HCT116 (cell line): ENCODE measurements around the gene ONECUT3. TPM values are rescaled to one million over a fixed set of nuclear protein-coding genes. Genes with fewer than 3 reads are reported as not detected.

Source experiments
- ATAC-seq: fragments of 200-7000 bp; cut with Tn5 transposase; 2 replicates; pipeline ENCODE4 v1.9.1; 2020; ENCODE audit warnings: mild to moderate bottlenecking, moderate library complexity
- BruUV-seq: library from RNA; stranded (reverse); fragments of 400-500 nt; replicated peaks from 2 replicates; lab custom pipeline; 2021; lab: Mats Ljungman, UMichigan
- CTCF ChIA-PET: fragments of 300-600 bp; sonication (Branson Sonifier 250); formaldehyde crosslinking; loops from one replicate; lab custom pipeline; 2021; ENCODE audit warnings: antibody characterized with exemption; lab: Charles Lee
- POLR2A ChIA-PET: fragments of 300-600, 350-600 bp; sonication (Branson Sonifier 250); formaldehyde crosslinking; loops from one replicate; lab custom pipeline; 2021; ENCODE audit warnings: antibody characterized with exemption; lab: Charles Lee
- RAD21 ChIA-PET, 2 experiments: fragments of 300-600 bp; sonication (Branson Sonifier 250); formaldehyde crosslinking; loops; one replicate each; lab custom pipeline; 2023; ENCODE audit warnings: low total read pairs in 2 of 2; ENCODE audit not compliant: uncharacterized antibody in 2 of 2, unreplicated experiment in 2 of 2, low non-redundant PET in 1 of 2; lab: Charles Lee
- DNase-seq: peaks from one replicate; pipeline ENCODE4 v3.0.0-alpha.2; 2010; ENCODE audit warnings: low read depth, low spot score
- H2AFZ ChIP-seq: fragments of 200-600 bp; shearing (Covaris generic), sonication (generic); 2 replicates; pipeline ENCODE4 v1.6.1; 2017; ENCODE audit warnings: low read depth, mixed run types, mixed read lengths, antibody characterized with exemption, low read length; ENCODE audit not compliant: poor library complexity, severe bottlenecking
- H3K27ac ChIP-seq: 2 replicates; pipeline ENCODE4 v1.5.1; 2012; ENCODE audit warnings: low read depth, low read length
- H3K27me3 ChIP-seq: fragments of 200-600 bp; sonication (generic); 2 replicates; pipeline ENCODE4 v1.6.1; 2016; ENCODE audit warnings: mixed run types, low read length, mixed read lengths; ENCODE audit not compliant: insufficient read depth
- H3K36me3 ChIP-seq, 2 experiments: fragments of 200-500 bp in 1 of 2; fragments of 200-600 bp in 1 of 2; sonication (Bioruptor generic) in 1 of 2; sonication (generic) in 1 of 2; 2 replicates each; pipeline versions ENCODE4 v1.5.1 to v1.6.1; 2014 to 2016; ENCODE audit warnings: low read length in 2 of 2, inconsistent platforms in 1 of 2, mixed read lengths in 1 of 2, mixed run types in 1 of 2; ENCODE audit not compliant: insufficient read depth in 2 of 2, control insufficient read depth in 1 of 2
- H3K4me1 ChIP-seq, 2 experiments: fragments of 200-600 bp in 1 of 2; sonication (generic) in 1 of 2; 2 replicates each; pipeline versions ENCODE4 v1.5.1 to v1.6.1; 2012 to 2017; ENCODE audit warnings: low read length in 2 of 2, inconsistent platforms in 1 of 2, mild to moderate bottlenecking in 1 of 2, mixed read lengths in 1 of 2, mixed run types in 1 of 2, moderate library complexity in 1 of 2; ENCODE audit not compliant: insufficient read depth in 2 of 2, control insufficient read depth in 1 of 2
- H3K4me2 ChIP-seq: fragments of 200-600 bp; sonication (generic); 2 replicates; pipeline ENCODE4 v1.6.1; 2017; ENCODE audit warnings: mixed run types, low read length, mixed read lengths
- H3K4me3 ChIP-seq, 2 experiments: fragments of 200-600 bp in 1 of 2; sonication (generic) in 1 of 2; replicated peaks in 1 of 2; 2 replicates each; pipeline ENCODE4 v1.5.1; 2011 to 2016; ENCODE audit warnings: low read length in 2 of 2, control low read depth in 1 of 2, low read depth in 1 of 2, mild to moderate bottlenecking in 1 of 2, mixed read lengths in 1 of 2, mixed run types in 1 of 2
- H3K79me2 ChIP-seq: fragments of 200-600 bp; sonication (generic); 2 replicates; pipeline ENCODE4 v1.6.1; 2017; ENCODE audit warnings: mild to moderate bottlenecking, mixed run types, low read length, moderate library complexity, mixed read lengths; ENCODE audit not compliant: insufficient read depth
- H3K9ac ChIP-seq: fragments of 200-600 bp; sonication (generic); 2 replicates; pipeline ENCODE4 v1.6.1; 2016; ENCODE audit warnings: low read length, mixed read lengths
- H3K9me2 ChIP-seq: fragments of 200-600 bp; sonication (generic), shearing (Covaris generic); 2 replicates; pipeline ENCODE4 v1.6.1; 2017; ENCODE audit warnings: mixed run types, mild to moderate bottlenecking, moderate library complexity; ENCODE audit not compliant: insufficient read depth
- H3K9me3 ChIP-seq, 2 experiments: fragments of 200-500 bp in 1 of 2; fragments of 200-600 bp in 1 of 2; sonication (Bioruptor generic) in 1 of 2; sonication (generic) in 1 of 2; 2 replicates each; pipeline ENCODE4 v1.6.1; 2014 to 2017; ENCODE audit warnings: low read length in 2 of 2, mixed read lengths in 2 of 2, inconsistent platforms in 1 of 2, low read depth in 1 of 2, mild to moderate bottlenecking in 1 of 2, mixed run types in 1 of 2, moderate library complexity in 1 of 2; ENCODE audit not compliant: control insufficient read depth in 1 of 2, insufficient read depth in 1 of 2
- H4K20me1 ChIP-seq: fragments of 200-600 bp; sonication (generic), shearing (Covaris generic); 2 replicates; pipeline ENCODE4 v1.6.1; 2017; ENCODE audit warnings: mixed run types, mild to moderate bottlenecking, moderate library complexity; ENCODE audit not compliant: insufficient read depth
- CTCF ChIP-seq, 3 experiments: fragments of 200-600 bp in 1 of 3; sonication (generic) in 1 of 3; IDR thresholded peaks in 2 of 3; conservative IDR thresholded peaks in 1 of 3; 2 replicates each; pipeline ENCODE4 v1.5.1; 2012 to 2017; ENCODE audit warnings: low read depth in 2 of 3, low read length in 2 of 3, antibody characterized with exemption in 1 of 3, borderline replicate concordance in 1 of 3, control low read depth in 1 of 3, mild to moderate bottlenecking in 1 of 3, mixed read lengths in 1 of 3, mixed run types in 1 of 3, moderate library complexity in 1 of 3; ENCODE audit not compliant: insufficient read depth in 1 of 3
- EGR1 ChIP-seq: IDR thresholded peaks from 2 replicates; pipeline ENCODE4 v1.6.1; 2012; ENCODE audit warnings: low read depth
- ELF1 ChIP-seq: IDR thresholded peaks from 2 replicates; pipeline ENCODE4 v1.6.1; 2012; ENCODE audit warnings: low read depth, borderline replicate concordance
- FOSL1 ChIP-seq: IDR thresholded peaks from 2 replicates; pipeline ENCODE4 v1.6.1; 2012; ENCODE audit warnings: low read depth
- JUND ChIP-seq: IDR thresholded peaks from 2 replicates; pipeline ENCODE4 v1.6.1; 2012
- MAX ChIP-seq: IDR thresholded peaks from 2 replicates; pipeline ENCODE4 v1.6.1; 2012
- POLR2A ChIP-seq: IDR thresholded peaks from 2 replicates; pipeline ENCODE4 v1.7.0; 2011; ENCODE audit warnings: borderline replicate concordance; ENCODE audit not compliant: insufficient read depth, insufficient read length; ENCODE audit errors: extremely low read depth
- POLR2AphosphoS5 ChIP-seq: IDR thresholded peaks from 2 replicates; pipeline ENCODE4 v1.6.1; 2011; ENCODE audit warnings: mild to moderate bottlenecking, low read depth, low read length, moderate library complexity
- RAD21 ChIP-seq: IDR thresholded peaks from 2 replicates; pipeline ENCODE4 v1.6.1; 2012; ENCODE audit warnings: low read depth, mild to moderate bottlenecking
- SIN3A ChIP-seq: IDR thresholded peaks from 2 replicates; pipeline ENCODE4 v1.6.1; 2012; ENCODE audit warnings: low read depth
- SRF ChIP-seq: IDR thresholded peaks from 2 replicates; pipeline ENCODE4 v1.6.1; 2012; ENCODE audit warnings: low read depth
- TCF7L2 ChIP-seq: IDR thresholded peaks from 2 replicates; pipeline ENCODE4 v1.7.0; 2011; ENCODE audit warnings: borderline replicate concordance, inconsistent platforms; ENCODE audit not compliant: insufficient read depth, insufficient read length; ENCODE audit errors: extremely low read depth
- ZFX ChIP-seq: fragments of 450-650 bp; IDR thresholded peaks from 2 replicates; pipeline ENCODE4 v1.6.1; 2017
- ZNF274 ChIP-seq: fragments of 200-500 bp; sonication (Bioruptor generic); IDR thresholded peaks from 2 replicates; pipeline ENCODE4 v1.6.1; 2014; ENCODE audit warnings: mild to moderate bottlenecking, low read depth, low read length, inconsistent platforms
- intact Hi-C: fragments of 100-400 bp; cut with micrococcal nuclease; formaldehyde crosslinking; loops from 2 replicates; pipeline ENCODE4 v1.10.0; 2022
- total RNA-seq: library from RNA; stranded (reverse); gene quantifications from one replicate; pipeline ENCODE4 v1.2.1, GENCODE V29; 2021; ENCODE audit not compliant: unreplicated experiment

ONECUT3 gene
- total RNA-seq, 1 experiment from 2014 or later = 22.1 TPM

GRCh38 chr19:1824252-1824622 is 70.9 kb downstream of the ONECUT3 start (continued):
- no peak for TF ChIP-seq CTCF (IDR thresholded peaks at IDR 0.05 in 2 of 3, conservative IDR thresholded peaks at IDR 0.05 in 1 of 3; ENCODE audit: borderline replicate concordance in 1 of 3, insufficient read depth in 1 of 3, low read depth in 2 of 3, low read length in 2 of 3)

GRCh38 chr19:1825909-1826556 is 72.7 kb downstream of the ONECUT3 start:
- Histone ChIP-seq H3K9me3 (no peaks in the 10 kb centered on the region), H3K4me3 (no peak overlapping the region), H3K9ac (no peak overlapping the region), H3K27me3 (no peaks in the 10 kb centered on the region), H3K4me2 (no peak overlapping the region), H3K27ac (no peak overlapping the region; the same call in 1 of the 2 replicates), H3K9me2 (no peaks in the 10 kb centered on the region), H4K20me1 (no peaks in the 10 kb centered on the region), H3K79me2 (peaks cover 22% of the 10 kb centered on the region), H2AFZ (no peak overlapping the region), H3K36me3 (peaks cover 6 to 12% of the 10 kb centered on the region in 2 experiments; a peak in 3 of 4 replicates), H3K4me1 (peaks cover 4 to 7% of the 10 kb centered on the region in 2 experiments; a peak in 3 of 4 replicates)
- ChIA-PET RAD21 (interaction anchor here (0.6 to 1.1 kb wide), 6 partner anchors 58 to 333 kb away, joined by 3 to 6 read pairs (median 5); no protein-coding TSS in a partner anchor), CTCF (interaction anchor here (0.6 to 2.3 kb wide), 23 partner anchors 9 to 381 kb away, joined by 3 to 33 read pairs (median 4); partner anchors contain the start of gene MBD3), POLR2A (interaction anchor here (0.8 kb wide), 1 partner anchor 230 kb away, joined by 15 read pairs; no protein-coding TSS in a partner anchor)
- intact Hi-C loops = no loop called here
- DNase-seq = no peak
- BruUV-seq = no TSS peak
- TF ChIP-seq ZFX (no peak), TCF7L2 (no peak), SRF (no peak), CTCF (IDR thresholded peaks at IDR 0.05 in 2 of 3, conservative IDR thresholded peaks at IDR 0.05 in 1 of 3; ENCODE audit: borderline replicate concordance in 1 of 3, insufficient read depth in 1 of 3, low read depth in 2 of 3, low read length in 2 of 3) (peak; percentile 66 to 96 (median 92); a peak in 5 of 6 replicates), RAD21 (peak; percentile 79), SIN3A (no peak), POLR2A (no peak), ELF1 (no peak), JUND (no peak), EGR1 (no peak), ZNF274 (no peak), FOSL1 (no peak), MAX (no peak), POLR2AphosphoS5 (no peak)
- ATAC-seq = peak; percentile 89
